Stimulated activated CD8-positive, alpha-beta memory T cell treated with anti-CD3 and anti-CD28 coated beads, Interleukin-2, amount 100 ng/mL, for 1 hour (primary cell): ENCODE results near the gene ZSCAN29.

Source experiments
- DNase-seq, 2 donors: peaks; one replicate each; pipeline ENCODE4 v3.0.0-alpha.2; 2020; ENCODE audit warnings: low read depth in 2 of 2

The ZSCAN29 gene

DNA sequence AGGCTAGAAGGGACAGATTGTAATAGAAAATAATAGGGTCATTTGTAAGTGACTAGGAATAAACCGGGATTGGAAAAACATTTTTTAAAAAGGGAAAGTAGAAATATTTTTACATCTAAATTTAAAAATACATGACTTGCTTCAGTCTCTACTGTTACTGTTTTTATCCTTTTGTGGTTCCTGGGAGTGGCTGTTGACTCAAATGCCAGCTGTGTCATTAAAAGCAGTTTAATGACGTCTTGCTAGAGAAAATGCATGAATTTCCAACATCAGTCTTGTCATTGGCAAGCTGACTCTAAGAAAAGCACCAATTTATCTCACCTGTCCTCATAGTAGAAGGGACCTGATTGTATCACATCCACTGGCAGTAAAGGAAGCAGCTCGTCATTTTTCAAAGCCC is 23.7 kb downstream of the ZSCAN29 start:
- DNase-seq, result no peak

DNA sequence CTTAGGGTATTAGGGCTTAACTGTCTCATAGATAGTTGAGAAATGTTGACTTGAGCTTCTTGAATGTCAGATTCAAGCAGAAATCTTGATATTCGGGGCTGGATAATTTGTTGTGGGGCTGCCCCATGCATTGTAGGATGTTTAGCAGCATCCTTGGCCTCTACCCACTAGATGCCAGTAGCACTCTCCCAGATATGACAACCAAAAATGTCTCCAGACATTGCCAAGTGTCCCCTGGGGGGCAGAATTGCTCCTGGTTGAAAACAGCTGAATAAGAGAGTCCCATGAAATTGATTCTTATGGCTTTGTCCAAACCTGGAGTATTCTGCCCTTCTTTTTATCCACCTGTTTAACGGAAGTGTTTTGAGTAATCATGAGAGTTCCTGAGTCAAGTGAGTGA is 24.5 kb downstream of the ZSCAN29 start:
- DNase-seq, result no peak

DNA sequence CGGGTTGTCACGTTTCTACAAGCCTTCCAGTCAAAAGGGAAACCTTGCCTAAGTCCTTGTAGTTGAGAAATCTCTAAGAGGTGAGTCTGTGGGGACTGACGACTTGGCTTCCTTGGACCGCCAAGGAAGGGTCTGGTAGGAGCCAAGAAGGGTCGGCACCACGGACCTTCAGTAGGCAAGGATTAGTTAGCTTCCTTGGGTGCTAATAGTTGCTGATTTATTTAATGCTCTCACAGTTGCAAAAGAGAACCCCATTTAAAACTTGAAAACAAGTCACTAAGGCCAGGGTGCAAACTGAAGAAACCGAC is 40.1 kb downstream of the ZSCAN29 start:
- no peak for DNase-seq

DNA sequence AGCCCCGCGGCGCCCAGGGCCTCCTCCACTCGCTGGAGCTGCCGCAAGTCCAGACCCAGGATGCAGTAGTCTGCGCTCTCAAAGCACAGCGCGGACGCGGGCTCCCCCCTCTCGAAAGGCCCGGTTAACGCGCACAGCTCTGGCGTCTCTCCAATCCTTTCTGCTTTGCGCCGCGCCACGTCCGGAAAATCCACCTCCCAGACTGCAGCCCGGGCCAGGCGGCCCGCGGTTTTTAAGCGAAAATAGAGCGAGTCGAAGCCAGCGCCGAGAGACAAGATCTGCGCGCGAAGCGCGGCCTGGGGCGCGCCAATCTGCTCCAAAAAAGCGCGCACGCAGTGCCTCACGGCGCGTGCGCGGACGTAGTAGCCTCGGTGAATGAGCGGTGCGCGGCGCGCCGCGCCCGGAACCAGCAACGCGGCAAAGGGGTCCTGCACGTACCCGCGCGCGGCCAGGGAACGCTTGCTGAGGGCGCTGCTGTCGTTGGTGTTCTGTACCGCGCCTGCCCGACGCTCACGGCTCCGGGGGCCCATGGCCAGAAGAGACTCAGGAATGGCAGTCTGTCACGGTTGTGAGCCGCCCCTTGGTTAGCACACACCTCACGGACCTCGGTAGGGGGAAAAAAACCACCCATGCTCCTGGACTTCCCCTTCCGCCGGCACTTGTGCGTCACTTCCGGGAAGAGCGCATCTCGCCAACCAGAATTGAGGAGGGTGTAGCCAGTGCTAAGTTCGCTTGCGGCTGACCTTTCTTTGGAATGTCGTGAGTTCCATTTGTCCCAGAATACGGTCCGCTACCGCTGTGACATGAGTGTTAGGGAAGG is 40.7 kb downstream of the ZSCAN29 start, which contains the start of gene LCMT2:
Gene LCMT2 (minus strand): TSS at position 614 of the 820 bp plus-strand sequence. CDS start 84 bp downstream, at position 530.
- peak; percentile 78 to 81 for DNase-seq

DNA sequence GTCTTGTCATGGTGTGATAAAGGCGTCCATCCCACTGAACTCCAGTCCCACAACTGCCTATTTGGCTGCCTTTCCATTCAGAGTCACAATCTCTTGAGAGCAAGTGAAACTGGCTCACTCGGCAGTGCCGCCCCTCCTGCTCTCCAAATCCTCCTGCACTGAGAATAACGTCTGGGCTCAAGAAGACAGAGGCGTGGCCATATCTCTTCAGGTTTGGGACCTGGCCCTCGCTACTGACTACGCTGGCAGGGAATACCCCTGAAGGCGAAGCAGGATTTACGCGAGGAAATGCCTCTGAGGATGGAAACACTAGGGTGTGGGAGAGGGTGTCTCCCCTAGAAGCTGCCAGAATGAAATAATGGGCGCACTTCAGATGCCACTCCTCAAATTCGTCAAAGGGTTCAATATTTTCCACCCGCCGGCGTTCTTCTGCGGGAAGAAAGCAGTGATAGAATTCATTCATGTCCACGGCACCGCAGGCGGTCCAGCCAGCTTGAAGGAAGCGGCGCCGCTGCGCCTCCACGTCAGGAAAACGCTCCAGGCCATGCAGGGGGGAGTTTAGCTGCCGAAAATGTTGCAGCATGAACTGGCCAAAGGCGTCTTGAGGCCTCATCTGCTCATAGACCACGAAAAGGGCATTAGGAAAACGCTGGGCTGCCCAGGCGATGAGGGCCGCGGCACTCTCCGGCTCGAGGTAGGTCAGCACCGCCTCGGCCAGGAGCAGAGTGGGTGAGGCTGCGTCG is 41.5 kb downstream of the ZSCAN29 start:
- no peak for DNase-seq

DNA sequence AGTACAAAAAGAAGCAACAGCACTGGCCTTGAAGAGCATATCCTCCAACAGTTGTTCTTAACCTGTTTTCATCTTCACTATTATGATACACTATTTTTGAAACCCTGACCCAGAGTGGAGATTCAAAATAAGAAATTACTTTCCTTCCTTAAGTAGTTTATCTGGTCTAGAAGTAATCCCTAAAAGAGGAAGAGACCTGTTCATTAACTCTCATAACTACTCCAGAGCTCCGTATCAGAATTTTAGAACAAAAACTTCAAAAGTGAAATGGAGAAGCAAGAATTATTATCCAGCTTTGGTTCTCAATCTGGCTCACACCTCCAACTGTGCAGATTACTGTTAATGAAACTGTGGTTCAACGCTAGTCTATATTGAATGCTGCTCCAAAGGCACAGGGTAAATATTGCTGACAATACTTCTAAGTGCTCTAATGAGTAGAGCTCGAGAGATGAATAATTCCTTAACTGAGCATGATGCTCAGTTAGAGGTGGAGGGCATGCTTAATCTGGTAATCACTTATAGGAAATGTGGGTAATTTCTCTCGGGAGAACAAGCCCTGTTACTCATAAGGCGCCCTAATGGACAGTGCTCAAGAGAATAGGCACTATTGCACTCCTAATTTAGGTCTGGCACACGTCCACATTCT is 45.7 kb downstream of the ZSCAN29 start:
- DNase-seq, result no peak

DNA sequence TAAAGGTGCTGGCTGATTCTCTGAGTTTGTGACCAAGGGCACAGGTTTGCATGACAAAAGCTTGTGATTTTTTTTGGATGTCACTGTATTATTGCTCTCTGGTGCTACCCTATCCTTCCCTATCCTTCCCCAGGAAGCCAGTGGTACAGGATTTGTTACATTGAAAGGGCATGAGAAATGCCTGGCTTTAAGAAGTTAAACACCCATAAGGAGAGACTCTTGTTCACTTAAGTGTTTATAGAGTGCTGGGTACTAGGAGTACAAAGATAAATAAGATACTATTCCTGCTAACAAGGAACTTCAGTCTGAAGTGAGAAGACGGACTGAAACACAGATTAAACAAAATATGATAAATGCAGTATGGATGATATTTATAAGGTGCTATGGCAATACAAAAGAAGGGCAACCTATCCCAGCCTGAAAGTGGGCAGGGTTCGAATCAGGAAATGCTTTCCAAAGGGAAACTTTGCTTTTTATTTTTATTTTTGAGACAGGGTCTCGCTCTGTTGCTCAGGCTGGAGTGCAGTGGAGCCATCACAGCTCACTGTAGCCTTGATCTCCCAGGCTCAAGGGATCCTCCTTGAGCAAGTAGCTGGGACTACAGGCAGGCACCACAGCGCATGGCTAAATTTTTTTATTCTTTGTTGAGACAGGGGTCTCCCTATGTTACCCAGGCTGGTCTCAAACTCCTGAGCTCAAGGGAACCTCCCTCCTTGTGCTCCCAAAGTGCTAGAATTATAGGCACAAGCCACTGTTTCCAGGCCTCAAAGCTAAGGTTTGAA is 51.7 kb downstream of the ZSCAN29 start:
- no peak for DNase-seq

GRCh38 chr15:43317566-43318184 is 53.2 kb downstream of the ZSCAN29 start:
- no peak for DNase-seq

- DNase-seq, result no peak
Measured at GRCh38 chr15:43316971-43317346, 53.9 kb downstream of the ZSCAN29 start.

DNA sequence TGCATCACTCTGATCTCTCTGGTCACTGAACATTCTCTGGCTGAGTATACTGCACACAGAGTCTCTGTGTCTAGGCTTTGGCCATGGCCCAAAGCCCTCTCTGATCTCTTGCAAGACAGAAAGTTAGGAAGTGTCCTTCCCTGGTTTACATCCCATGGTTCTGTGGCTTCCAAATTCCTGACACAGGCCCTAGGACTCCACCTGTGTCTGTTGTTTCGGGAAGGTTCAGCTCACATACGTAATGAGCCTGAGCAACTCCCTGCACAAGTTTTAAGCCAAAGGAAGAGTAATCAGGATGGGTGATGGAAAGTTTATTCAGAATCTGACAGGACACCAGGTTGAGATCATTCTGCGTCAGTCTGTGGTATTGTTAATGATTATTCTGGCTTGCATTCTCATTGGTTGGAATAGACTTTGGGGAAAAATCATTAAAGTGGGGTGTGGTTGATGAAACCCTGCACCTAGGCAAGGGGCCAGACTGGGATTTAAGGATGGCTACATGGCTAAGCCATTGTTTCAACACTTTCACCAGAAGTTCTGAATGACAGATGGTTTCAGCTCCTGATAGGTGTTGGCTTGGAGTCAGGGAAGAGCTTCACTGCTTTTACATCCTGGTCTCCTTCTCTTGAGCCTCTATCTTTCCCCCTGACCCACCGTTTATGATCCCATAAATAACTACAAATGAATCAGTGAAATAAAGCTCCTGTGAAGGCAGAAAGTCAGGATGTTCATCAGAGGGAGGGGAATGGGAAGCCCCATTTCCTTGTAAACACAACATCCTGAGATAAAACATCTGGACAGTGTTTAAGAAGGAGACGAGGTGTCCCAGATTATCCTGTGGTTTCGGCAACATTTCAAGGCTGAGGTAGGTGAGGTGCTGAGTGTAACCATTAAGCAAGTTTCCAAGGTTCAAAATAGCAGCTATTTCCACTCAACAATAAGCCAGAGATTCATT is 54.5 kb downstream of the ZSCAN29 start:
- DNase-seq, result no peak

DNA sequence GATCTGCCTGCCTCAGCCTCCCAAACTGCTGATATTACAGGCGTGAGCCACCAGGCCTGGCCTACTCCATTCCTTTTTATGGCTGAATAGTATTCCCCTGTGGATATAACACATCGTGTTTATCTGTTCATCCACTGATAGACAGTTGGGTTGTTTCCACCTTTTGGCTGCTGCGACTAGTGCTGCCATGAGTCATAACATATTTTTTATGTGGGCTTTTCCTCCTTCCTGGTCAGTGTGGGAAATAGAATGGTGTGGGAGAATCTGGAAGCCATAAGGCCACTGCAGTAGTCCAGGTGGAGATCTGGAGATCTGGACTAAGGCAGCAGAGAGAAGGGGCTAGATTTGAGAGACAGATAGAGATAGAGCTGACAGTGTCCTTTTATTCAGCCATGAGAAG is 56.7 kb downstream of the ZSCAN29 start:
- no peak for DNase-seq

DNA sequence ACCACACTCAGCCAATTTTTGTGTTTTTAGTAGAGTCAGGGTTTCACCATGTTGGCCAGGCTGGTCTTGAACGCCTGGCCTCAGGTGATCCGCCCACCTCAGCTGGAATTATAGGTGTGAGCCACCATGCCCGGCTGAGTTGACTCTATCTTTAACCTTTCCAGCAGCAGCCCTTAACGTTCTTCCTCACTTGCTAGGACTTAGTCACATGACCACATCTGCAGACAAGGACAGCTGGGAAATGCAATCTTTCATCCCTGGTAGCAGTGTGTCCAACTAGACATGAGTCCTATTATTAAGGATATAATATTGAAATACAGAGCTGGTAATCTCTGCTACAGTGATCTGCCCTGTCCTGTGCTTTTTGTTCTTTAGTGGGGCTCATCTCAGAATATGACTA is 58.5 kb downstream of the ZSCAN29 start:
- DNase-seq, result no peak
